ENCODE measurements around the gene GUCA2A. TPM values are rescaled to one million over a fixed set of nuclear protein-coding genes. Genes with fewer than 3 reads are reported as not detected.

Gene GUCA2A
- total RNA-seq, 1 donor from 2014 or later, result not detected

GRCh38 chr1:42189931-42190853 is 25.6 kb upstream of the GUCA2A start:
- H3K36me3 Mint-ChIP-seq (ENCODE audit: low read depth, unreplicated experiment), result peaks cover 5% of the 10 kb centered on the region
- Histone ChIP-seq H3K79me2 (ENCODE audit: insufficient read depth, low read length) (no peaks in the 10 kb centered on the region), H2AFZ (ENCODE audit: low read depth, low read length) (no peak overlapping the region), H3K9ac (ENCODE audit: low read length) (no peak overlapping the region), H3K9me3 (ENCODE audit: insufficient read depth, low read depth, low read length) (no peaks in the 10 kb centered on the region), H4K20me1 (ENCODE audit: insufficient read depth, low read length) (peaks cover 7% of the 10 kb centered on the region), H3K4me3 (ENCODE audit: insufficient read depth, low read depth, low read length) (no peak overlapping the region), H3K27me3 (ENCODE audit: insufficient read depth, low read length) (no peaks in the 10 kb centered on the region), H3K4me2 (ENCODE audit: low read length) (no peak overlapping the region), H3K27ac (ENCODE audit: low read depth, low read length) (no peak overlapping the region), H3K36me3 (ENCODE audit: insufficient read depth, low read length) (peaks cover 31% of the 10 kb centered on the region), H3K4me1 (ENCODE audit: insufficient read depth, low read length) (peaks cover 14% of the 10 kb centered on the region)
- no peak for TF ChIP-seq CTCF (IDR thresholded peaks at IDR 0.05; ENCODE audit: insufficient read depth, low read depth, low read length)
- TF ChIP-seq EZH2 (IDR thresholded peaks at IDR 0.05; ENCODE audit: insufficient read depth, low read length), result no peak
- DNase-seq (ENCODE audit: low read depth), result no peak
- H3K27me3 Mint-ChIP-seq (ENCODE audit: low read depth, unreplicated experiment), result no peaks in the 10 kb centered on the region
- no peak overlapping the region for H3K27ac Mint-ChIP-seq (ENCODE audit: unreplicated experiment)
- no peaks in the 10 kb centered on the region for H3K9me3 Mint-ChIP-seq (ENCODE audit: unreplicated experiment)
- H3K4me3 Mint-ChIP-seq (ENCODE audit: unreplicated experiment), result no peak overlapping the region
- FAIRE-seq, result no peak
- peaks cover 17% of the 10 kb centered on the region for H3K4me1 Mint-ChIP-seq (ENCODE audit: low read depth, unreplicated experiment)

- Histone ChIP-seq H3K9ac (ENCODE audit: low read length) (peak overlapping the region; percentile 37), H3K79me2 (ENCODE audit: insufficient read depth, low read length) (no peaks in the 10 kb centered on the region), H3K4me2 (ENCODE audit: low read length) (peak overlapping the region; percentile 51), H4K20me1 (ENCODE audit: insufficient read depth, low read length) (peaks cover 4% of the 10 kb centered on the region), H3K36me3 (ENCODE audit: insufficient read depth, low read length) (peaks cover 25% of the 10 kb centered on the region), H3K27ac (ENCODE audit: low read depth, low read length) (peak overlapping the region; percentile 45), H3K9me3 (ENCODE audit: insufficient read depth, low read depth, low read length) (no peaks in the 10 kb centered on the region), H3K4me1 (ENCODE audit: insufficient read depth, low read length) (peaks cover 14% of the 10 kb centered on the region), H3K27me3 (ENCODE audit: insufficient read depth, low read length) (no peaks in the 10 kb centered on the region), H2AFZ (ENCODE audit: low read depth, low read length) (no peak overlapping the region), H3K4me3 (ENCODE audit: insufficient read depth, low read depth, low read length) (no peak overlapping the region)
- Mint-ChIP-seq H3K27me3 (ENCODE audit: low read depth, unreplicated experiment) (no peaks in the 10 kb centered on the region), H3K36me3 (ENCODE audit: low read depth, unreplicated experiment) (peaks cover 15% of the 10 kb centered on the region), H3K9me3 (ENCODE audit: unreplicated experiment) (no peaks in the 10 kb centered on the region), H3K27ac (ENCODE audit: unreplicated experiment) (peak overlapping the region; percentile 6), H3K4me1 (ENCODE audit: low read depth, unreplicated experiment) (peaks cover 10% of the 10 kb centered on the region), H3K4me3 (ENCODE audit: unreplicated experiment) (no peak overlapping the region)
- TF ChIP-seq EZH2 (IDR thresholded peaks at IDR 0.05; ENCODE audit: insufficient read depth, low read length), result no peak
- no peak for TF ChIP-seq CTCF (IDR thresholded peaks at IDR 0.05; ENCODE audit: insufficient read depth, low read depth, low read length)
- DNase-seq (ENCODE audit: low read depth), result peak; percentile 77
- peak; percentile 71 for FAIRE-seq
Observed at GRCh38 chr1:42186152-42186551, 21.6 kb upstream of the GUCA2A start.

GRCh38 chr1:42184616-42185015 is 20.1 kb upstream of the GUCA2A start:
- peaks cover 14% of the 10 kb centered on the region for H3K36me3 ChIP-seq (ENCODE audit: insufficient read depth, low read length)
- H3K4me3 ChIP-seq (ENCODE audit: insufficient read depth, low read depth, low read length), result no peak overlapping the region
- H3K4me3 Mint-ChIP-seq (ENCODE audit: unreplicated experiment), result no peak overlapping the region
- TF ChIP-seq EZH2 (IDR thresholded peaks at IDR 0.05; ENCODE audit: insufficient read depth, low read length) (no peak), CTCF (IDR thresholded peaks at IDR 0.05; ENCODE audit: insufficient read depth, low read depth, low read length) (no peak)
- no peaks in the 10 kb centered on the region for H3K79me2 ChIP-seq (ENCODE audit: insufficient read depth, low read length)
- H3K36me3 Mint-ChIP-seq (ENCODE audit: low read depth, unreplicated experiment), result peaks cover 15% of the 10 kb centered on the region
- peaks cover 11% of the 10 kb centered on the region for H3K4me1 Mint-ChIP-seq (ENCODE audit: low read depth, unreplicated experiment)
- DNase-seq (ENCODE audit: low read depth) (no peak), FAIRE-seq (no peak)
- H3K9me3 Mint-ChIP-seq (ENCODE audit: unreplicated experiment), result no peaks in the 10 kb centered on the region
- no peak overlapping the region for H3K27ac ChIP-seq (ENCODE audit: low read depth, low read length)
- no peak overlapping the region for H3K9ac ChIP-seq (ENCODE audit: low read length)
- H3K4me1 ChIP-seq (ENCODE audit: insufficient read depth, low read length), result peaks cover 16% of the 10 kb centered on the region
- H3K27ac Mint-ChIP-seq (ENCODE audit: unreplicated experiment), result no peak overlapping the region
- no peaks in the 10 kb centered on the region for H3K27me3 Mint-ChIP-seq (ENCODE audit: low read depth, unreplicated experiment)
- no peaks in the 10 kb centered on the region for H3K27me3 ChIP-seq (ENCODE audit: insufficient read depth, low read length)
- H4K20me1 ChIP-seq (ENCODE audit: insufficient read depth, low read length), result peaks cover 7% of the 10 kb centered on the region
- H2AFZ ChIP-seq (ENCODE audit: low read depth, low read length), result no peak overlapping the region
- no peak overlapping the region for H3K4me2 ChIP-seq (ENCODE audit: low read length)
- no peaks in the 10 kb centered on the region for H3K9me3 ChIP-seq (ENCODE audit: insufficient read depth, low read depth, low read length)

Measured in astrocyte (in vitro differentiated cells and primary cell).